ENCODE data around the gene PDE7B.

Gene PDE7B

GRCh38 chr6:135877666-135878065 is 26.2 kb downstream of the PDE7B start:
- DNase-seq (ENCODE audit: low read depth, low spot score) = no peak
- H3K4me3 ChIP-seq (ENCODE audit: low read length) = no peak overlapping the region

- DNase-seq (ENCODE audit: low read depth, low spot score) = peak; percentile 81
Observed at GRCh38 chr6:135880066-135880972, 28.8 kb downstream of the PDE7B start.

GRCh38 chr6:135883045-135883444 is 31.5 kb downstream of the PDE7B start:
- no peak overlapping the region for H3K4me3 ChIP-seq (ENCODE audit: low read length)
- DNase-seq (ENCODE audit: low read depth, low spot score) = no peak

More at GRCh38 chr6:135880066-135880972, 28.8 kb downstream of the PDE7B start:
- peak overlapping the region; percentile 38 for H3K4me3 ChIP-seq (ENCODE audit: low read length)

GRCh38 chr6:135883536-135883935 is 32.0 kb downstream of the PDE7B start:
- no peak for DNase-seq (ENCODE audit: low read depth, low spot score)
- H3K4me3 ChIP-seq (ENCODE audit: low read length) = no peak overlapping the region

GRCh38 chr6:135884136-135884535 is 32.6 kb downstream of the PDE7B start:
- DNase-seq (ENCODE audit: low read depth, low spot score) = no peak
- no peak overlapping the region for H3K4me3 ChIP-seq (ENCODE audit: low read length)

GRCh38 chr6:135887069-135887468 is 35.6 kb downstream of the PDE7B start:
- no peak for DNase-seq (ENCODE audit: low read depth, low spot score)
- H3K4me3 ChIP-seq (ENCODE audit: low read length) = no peak overlapping the region

- DNase-seq (ENCODE audit: low read depth, low spot score) = no peak
- H3K4me3 ChIP-seq (ENCODE audit: low read length) = no peak overlapping the region
Observed at GRCh38 chr6:135888818-135889217, 37.3 kb downstream of the PDE7B start.

- DNase-seq (ENCODE audit: low read depth, low spot score) = no peak
Observed at GRCh38 chr6:135890876-135891275, 39.4 kb downstream of the PDE7B start.

GRCh38 chr6:135891710-135892109 is 40.2 kb downstream of the PDE7B start:
- DNase-seq (ENCODE audit: low read depth, low spot score) = no peak
- H3K4me3 ChIP-seq (ENCODE audit: low read length) = no peak overlapping the region

More at GRCh38 chr6:135890876-135891275, 39.4 kb downstream of the PDE7B start:
- H3K4me3 ChIP-seq (ENCODE audit: low read length) = no peak overlapping the region

GRCh38 chr6:135895231-135895911 is 43.9 kb downstream of the PDE7B start:
- no peak overlapping the region for H3K4me3 ChIP-seq (ENCODE audit: low read length)
- no peak for DNase-seq (ENCODE audit: low read depth, low spot score)

- H3K4me3 ChIP-seq (ENCODE audit: low read length) = no peak overlapping the region
- DNase-seq (ENCODE audit: low read depth, low spot score) = no peak
Observed at GRCh38 chr6:135897087-135897486, 45.6 kb downstream of the PDE7B start.

GRCh38 chr6:135901774-135902524 is 50.4 kb downstream of the PDE7B start:
- no peak for DNase-seq (ENCODE audit: low read depth, low spot score)
- H3K4me3 ChIP-seq (ENCODE audit: low read length) = no peak overlapping the region

GRCh38 chr6:135902756-135903331 is 51.3 kb downstream of the PDE7B start:
- DNase-seq (ENCODE audit: low read depth, low spot score) = no peak

GRCh38 chr6:135904666-135905065 is 53.2 kb downstream of the PDE7B start:
- DNase-seq (ENCODE audit: low read depth, low spot score) = no peak
- H3K4me3 ChIP-seq (ENCODE audit: low read length) = no peak overlapping the region

More at GRCh38 chr6:135902756-135903331, 51.3 kb downstream of the PDE7B start:
- H3K4me3 ChIP-seq (ENCODE audit: low read length) = no peak overlapping the region

GRCh38 chr6:135905604-135906300 is 54.3 kb downstream of the PDE7B start:
- DNase-seq (ENCODE audit: low read depth, low spot score) = no peak
- no peak overlapping the region for H3K4me3 ChIP-seq (ENCODE audit: low read length)

- DNase-seq (ENCODE audit: low read depth, low spot score) = no peak
Observed at GRCh38 chr6:135906542-135906941, 55.0 kb downstream of the PDE7B start.

GRCh38 chr6:135906972-135907465 is 55.5 kb downstream of the PDE7B start:
- DNase-seq (ENCODE audit: low read depth, low spot score) = no peak

More at GRCh38 chr6:135906542-135906941, 55.0 kb downstream of the PDE7B start:
- H3K4me3 ChIP-seq (ENCODE audit: low read length) = no peak overlapping the region

GRCh38 chr6:135909737-135910387 is 58.4 kb downstream of the PDE7B start:
- H3K4me3 ChIP-seq (ENCODE audit: low read length) = no peak overlapping the region
- peak; percentile 64 for DNase-seq (ENCODE audit: low read depth, low spot score)

More at GRCh38 chr6:135906972-135907465, 55.5 kb downstream of the PDE7B start:
- no peak overlapping the region for H3K4me3 ChIP-seq (ENCODE audit: low read length)
